Esophagus muscularis mucosa (tissue), 4 donors: ENCODE data around the gene APOL4. TPM values are rescaled to one million over a fixed set of nuclear protein-coding genes. Genes with fewer than 3 reads are reported as not detected.

ENCODE experiments used
- DNase-seq: peaks from one replicate; pipeline ENCODE4 v3.0.0-alpha.2; 2017; ENCODE audit errors: extremely low spot score
- H3K27ac ChIP-seq, 4 donors: fragments of 200-600 bp; sonication (generic); replicated peaks in 1 of 4; 1 replicate in 3 of 4; 2 replicates in 1 of 4; pipeline ENCODE4 v1.5.1; 2016 to 2019; ENCODE audit warnings: mild to moderate bottlenecking in 1 of 4
- H3K27me3 ChIP-seq, 4 donors: fragments of 200-600 bp; sonication (generic); one replicate each; pipeline versions ENCODE4 v1.5.1 to v1.6.0; 2016 to 2019
- H3K36me3 ChIP-seq, 4 donors: fragments of 200-600 bp; sonication (generic); one replicate each; pipeline ENCODE4 v1.5.1; 2016 to 2019
- H3K4me1 ChIP-seq, 4 donors: fragments of 200-600 bp; sonication (generic); one replicate each; pipeline ENCODE4 v1.5.1; 2016 to 2019
- H3K4me3 ChIP-seq, 4 donors: fragments of 200-600 bp; sonication (generic); 1 replicate in 2 of 4; 2 replicates in 2 of 4; pipeline ENCODE4 v1.5.1; 2016 to 2019; ENCODE audit warnings: mild to moderate bottlenecking in 4 of 4, moderate library complexity in 1 of 4
- H3K9me3 ChIP-seq, 4 donors: fragments of 200-600 bp; sonication (generic); 1 replicate in 3 of 4; 2 replicates in 1 of 4; pipeline ENCODE4 v1.5.1; 2016 to 2019
- EP300 ChIP-seq: sonication (generic); formaldehyde crosslinking; IDR thresholded peaks from one replicate; pipeline ENCODE4 v1.6.1; 2017; ENCODE audit warnings: antibody characterized with exemption
- POLR2A ChIP-seq: fragments of 450-650 bp; IDR thresholded peaks from one replicate; pipeline ENCODE4 v1.6.1; 2017; ENCODE audit warnings: antibody characterized with exemption, moderate library complexity, mild to moderate bottlenecking, low read depth
- POLR2AphosphoS5 ChIP-seq, 2 donors: sonication (generic); formaldehyde crosslinking; IDR thresholded peaks; one replicate each; pipeline ENCODE4 v1.6.1; 2017; ENCODE audit warnings: antibody characterized with exemption in 2 of 2
- WGBS: methylation state at CpG from one replicate; pipeline ENCODE4 v1.1.5; 2018; 5-methylcytosine and 5-hydroxymethylcytosine counted together
- intact Hi-C: fragments of 100-400 bp; cut with DNase I; formaldehyde crosslinking; loops from one replicate; pipeline ENCODE4 v1.15.1; 2023
- total RNA-seq, 4 donors: library from RNA; depleted of rRNA; stranded (reverse); fragments of >200 nt; gene quantifications; one replicate each; pipeline versions ENCODE4 v1.1.0 to v1.2.1, GENCODE V29; 2016
- TF ChIP-seq, protein P1 (sequence below), 3 experiments: fragments of 200-600 bp in 2 of 3; fragments of 450-650 bp in 1 of 3; sonication (generic) in 2 of 3; IDR thresholded peaks; one replicate each; pipeline ENCODE4 v1.5.1; 2017 to 2019; ENCODE audit warnings: antibody characterized with exemption in 3 of 3, mild to moderate bottlenecking in 2 of 3, moderate library complexity in 1 of 3

APOL4 gene
- total RNA-seq, 4 donors from 2014 or later, result 0.19 to 24.7 (median 1.6) TPM

DNA sequence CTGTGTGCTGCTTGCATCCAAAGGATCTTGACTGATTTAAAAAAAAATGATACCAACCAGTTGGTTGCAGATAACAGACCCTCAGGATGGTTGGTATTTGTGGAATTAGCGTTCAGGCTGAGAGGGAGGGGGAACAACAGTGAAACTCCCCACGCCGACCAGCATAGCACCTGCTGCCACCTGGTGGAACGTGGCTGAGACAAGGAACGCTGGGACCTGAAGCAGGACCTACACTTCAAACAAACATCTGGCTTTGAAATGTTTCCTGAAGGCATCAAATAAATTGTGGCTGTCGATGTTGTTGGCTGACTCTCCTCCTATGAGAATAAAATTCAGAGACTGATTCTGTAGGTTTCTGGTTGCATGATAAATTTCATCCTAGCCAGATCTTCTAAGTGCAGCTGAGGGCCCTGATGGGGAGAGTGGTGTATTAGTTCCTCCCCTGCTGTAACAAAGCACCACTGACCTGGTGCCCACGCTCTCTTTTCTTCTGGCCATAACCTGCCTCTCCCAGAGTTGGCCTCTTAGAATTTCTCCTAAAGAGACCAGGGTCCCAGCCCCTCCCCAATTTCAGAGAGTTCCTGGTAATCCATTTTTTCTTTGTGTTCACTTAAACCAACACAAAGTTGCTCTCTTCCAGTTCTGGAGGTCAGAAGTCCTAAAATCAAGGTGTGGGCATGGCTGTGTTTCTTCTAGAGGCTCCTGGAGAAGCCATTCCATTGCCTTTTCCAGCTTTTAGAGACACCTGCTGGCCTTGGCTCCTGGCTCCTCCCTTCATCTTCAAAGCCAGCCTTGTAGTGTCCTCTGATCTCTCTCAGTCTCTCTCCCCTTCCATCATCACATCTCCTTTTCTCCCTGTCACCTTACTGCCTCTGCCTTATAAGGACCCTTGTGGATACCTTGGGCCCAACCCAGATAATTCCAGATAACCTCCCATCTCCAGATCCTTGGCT lies 20.5 kb upstream of the APOL4 start:
- Histone ChIP-seq H3K4me3 (no peak overlapping the region), H3K27me3 (no peaks in the 10 kb centered on the region), H3K4me1 (peaks cover 0 to 12% (median 7%) of the 10 kb centered on the region in 4 donors), H3K27ac (no peak overlapping the region), H3K36me3 (peaks cover 0 to 13% (median 6%) of the 10 kb centered on the region in 4 donors), H3K9me3 (no peaks in the 10 kb centered on the region)
- intact Hi-C loops, result no loop called here
- WGBS, result 24% methylated on average over 7 of the region's 7 CpGs
- TF ChIP-seq, protein P1, sequence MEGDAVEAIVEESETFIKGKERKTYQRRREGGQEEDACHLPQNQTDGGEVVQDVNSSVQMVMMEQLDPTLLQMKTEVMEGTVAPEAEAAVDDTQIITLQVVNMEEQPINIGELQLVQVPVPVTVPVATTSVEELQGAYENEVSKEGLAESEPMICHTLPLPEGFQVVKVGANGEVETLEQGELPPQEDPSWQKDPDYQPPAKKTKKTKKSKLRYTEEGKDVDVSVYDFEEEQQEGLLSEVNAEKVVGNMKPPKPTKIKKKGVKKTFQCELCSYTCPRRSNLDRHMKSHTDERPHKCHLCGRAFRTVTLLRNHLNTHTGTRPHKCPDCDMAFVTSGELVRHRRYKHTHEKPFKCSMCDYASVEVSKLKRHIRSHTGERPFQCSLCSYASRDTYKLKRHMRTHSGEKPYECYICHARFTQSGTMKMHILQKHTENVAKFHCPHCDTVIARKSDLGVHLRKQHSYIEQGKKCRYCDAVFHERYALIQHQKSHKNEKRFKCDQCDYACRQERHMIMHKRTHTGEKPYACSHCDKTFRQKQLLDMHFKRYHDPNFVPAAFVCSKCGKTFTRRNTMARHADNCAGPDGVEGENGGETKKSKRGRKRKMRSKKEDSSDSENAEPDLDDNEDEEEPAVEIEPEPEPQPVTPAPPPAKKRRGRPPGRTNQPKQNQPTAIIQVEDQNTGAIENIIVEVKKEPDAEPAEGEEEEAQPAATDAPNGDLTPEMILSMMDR (IDR thresholded peaks at IDR 0.05), result peak; percentile 50 to 60 (median 59)
- TF ChIP-seq POLR2AphosphoS5 (IDR thresholded peaks at IDR 0.05) (peak in 1 of 2 donors; percentile 19), EP300 (no peak)
- no peak for DNase-seq

GRCh38 chr22:36220451-36220921 lies 18.9 kb upstream of the APOL4 start:
- Histone ChIP-seq H3K9me3 (no peaks in the 10 kb centered on the region), H3K4me1 (peaks cover 0 to 12% (median 7%) of the 10 kb centered on the region in 4 donors), H3K27me3 (no peaks in the 10 kb centered on the region), H3K27ac (peak overlapping the region in 2 of 4 donors; percentile 10 to 53), H3K36me3 (peaks cover 0 to 5% (median 0%) of the 10 kb centered on the region in 4 donors), H3K4me3 (no peak overlapping the region)
- 77% methylated on average over 9 of the region's 9 CpGs for WGBS
- DNase-seq, result no peak
- intact Hi-C loops, result no loop called here
- TF ChIP-seq, protein P1 (IDR thresholded peaks at IDR 0.05), result no peak
- TF ChIP-seq POLR2AphosphoS5 (IDR thresholded peaks at IDR 0.05) (no peak), POLR2A (no peak), EP300 (no peak)

- no peak for DNase-seq
- Histone ChIP-seq H3K36me3 (no peaks in the 10 kb centered on the region), H3K27ac (no peak overlapping the region), H3K9me3 (no peaks in the 10 kb centered on the region), H3K4me3 (no peak overlapping the region), H3K4me1 (peaks cover 0 to 12% (median 7%) of the 10 kb centered on the region in 4 donors), H3K27me3 (no peaks in the 10 kb centered on the region)
- TF ChIP-seq POLR2A (no peak), EP300 (no peak), POLR2AphosphoS5 (IDR thresholded peaks at IDR 0.05) (no peak)
- TF ChIP-seq, protein P1 (IDR thresholded peaks at IDR 0.05), result no peak
- intact Hi-C loops, result no loop called here
- 89% methylated on average over 7 of the region's 7 CpGs for whole genome bisulfite sequencing
Measured at GRCh38 chr22:36218648-36219193, 17.1 kb upstream of the APOL4 start.

DNA sequence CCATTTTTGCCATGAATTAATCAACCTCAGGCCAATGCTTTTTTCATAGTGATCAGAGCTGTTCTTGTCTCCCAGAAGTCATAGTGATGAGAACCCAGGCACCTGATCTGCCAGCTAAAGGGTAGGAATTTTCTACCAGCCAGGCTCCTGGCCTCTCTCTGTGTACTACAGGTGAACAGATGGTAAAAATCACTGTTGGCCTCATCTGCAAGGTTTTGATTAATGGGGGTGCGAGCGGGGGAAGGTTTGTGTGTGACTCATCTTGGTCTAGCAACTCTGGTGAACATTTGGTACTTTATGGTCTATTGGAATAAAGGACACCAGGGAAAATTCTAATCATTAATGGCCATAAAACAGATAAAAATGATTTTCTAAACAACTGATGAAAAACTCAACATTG lies 14.4 kb upstream of the APOL4 start:
- Histone ChIP-seq H3K27me3 (peaks cover 0 to 3% (median 0%) of the 10 kb centered on the region in 4 donors), H3K4me1 (peaks cover 0 to 2% (median 0%) of the 10 kb centered on the region in 4 donors), H3K36me3 (no peaks in the 10 kb centered on the region), H3K27ac (no peak overlapping the region), H3K9me3 (no peaks in the 10 kb centered on the region), H3K4me3 (no peak overlapping the region)
- intact Hi-C loops, result no loop called here
- DNase-seq, result no peak
- WGBS, result 71% methylated on average over 2 of the region's 2 CpGs
- TF ChIP-seq, protein P1 (IDR thresholded peaks at IDR 0.05), result no peak
- TF ChIP-seq POLR2A (no peak), EP300 (no peak), POLR2AphosphoS5 (IDR thresholded peaks at IDR 0.05) (no peak)
